Adrenal gland (tissue), 5 donors: ENCODE data around the gene PPT1.

ENCODE experiments used
- POLR2A ChIP-seq, 2 donors: fragments of 450-650 bp; IDR thresholded peaks; one replicate each; pipeline ENCODE4 v1.6.1; 2017; ENCODE audit warnings: antibody characterized with exemption in 2 of 2, mild to moderate bottlenecking in 2 of 2, moderate library complexity in 1 of 2
- TF ChIP-seq, protein P1 (sequence below), 6 experiments: fragments of 450-650 bp in 4 of 6; fragments of 200-600 bp in 2 of 6; sonication (generic) in 1 of 6; IDR thresholded peaks; 1 replicate in 5 of 6; 2 replicates in 1 of 6; pipeline versions ENCODE4 v1.5.1 to v1.8.0; 2016 to 2021; ENCODE audit warnings: antibody characterized with exemption in 6 of 6, mild to moderate bottlenecking in 2 of 6, moderate library complexity in 1 of 6
- donor health status: DM: no; HTN: no; CAD: no.

- no peak for TF ChIP-seq POLR2A (IDR thresholded peaks at IDR 0.05)
- TF ChIP-seq, protein P1, sequence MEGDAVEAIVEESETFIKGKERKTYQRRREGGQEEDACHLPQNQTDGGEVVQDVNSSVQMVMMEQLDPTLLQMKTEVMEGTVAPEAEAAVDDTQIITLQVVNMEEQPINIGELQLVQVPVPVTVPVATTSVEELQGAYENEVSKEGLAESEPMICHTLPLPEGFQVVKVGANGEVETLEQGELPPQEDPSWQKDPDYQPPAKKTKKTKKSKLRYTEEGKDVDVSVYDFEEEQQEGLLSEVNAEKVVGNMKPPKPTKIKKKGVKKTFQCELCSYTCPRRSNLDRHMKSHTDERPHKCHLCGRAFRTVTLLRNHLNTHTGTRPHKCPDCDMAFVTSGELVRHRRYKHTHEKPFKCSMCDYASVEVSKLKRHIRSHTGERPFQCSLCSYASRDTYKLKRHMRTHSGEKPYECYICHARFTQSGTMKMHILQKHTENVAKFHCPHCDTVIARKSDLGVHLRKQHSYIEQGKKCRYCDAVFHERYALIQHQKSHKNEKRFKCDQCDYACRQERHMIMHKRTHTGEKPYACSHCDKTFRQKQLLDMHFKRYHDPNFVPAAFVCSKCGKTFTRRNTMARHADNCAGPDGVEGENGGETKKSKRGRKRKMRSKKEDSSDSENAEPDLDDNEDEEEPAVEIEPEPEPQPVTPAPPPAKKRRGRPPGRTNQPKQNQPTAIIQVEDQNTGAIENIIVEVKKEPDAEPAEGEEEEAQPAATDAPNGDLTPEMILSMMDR (IDR thresholded peaks at IDR 0.05), result no peak
Observed at GRCh38 chr1:40047769-40048168, 49.3 kb downstream of the PPT1 start.
